IPS-18c (cell line): ENCODE results near the gene PGLYRP1.

Experiments used
- H3K4me3 ChIP-seq: 2 replicates; pipeline ENCODE4 v1.7.0; 2013; ENCODE audit warnings: low read depth, mild to moderate bottlenecking, low read length, moderate library complexity; ENCODE audit not compliant: insufficient read depth
- H3K9me3 ChIP-seq: one replicate; pipeline ENCODE4 v1.6.1; 2013; ENCODE audit warnings: mild to moderate bottlenecking, low read length, moderate library complexity; ENCODE audit not compliant: control insufficient read depth, insufficient read depth

Gene PGLYRP1, protein sequence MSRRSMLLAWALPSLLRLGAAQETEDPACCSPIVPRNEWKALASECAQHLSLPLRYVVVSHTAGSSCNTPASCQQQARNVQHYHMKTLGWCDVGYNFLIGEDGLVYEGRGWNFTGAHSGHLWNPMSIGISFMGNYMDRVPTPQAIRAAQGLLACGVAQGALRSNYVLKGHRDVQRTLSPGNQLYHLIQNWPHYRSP

DNA sequence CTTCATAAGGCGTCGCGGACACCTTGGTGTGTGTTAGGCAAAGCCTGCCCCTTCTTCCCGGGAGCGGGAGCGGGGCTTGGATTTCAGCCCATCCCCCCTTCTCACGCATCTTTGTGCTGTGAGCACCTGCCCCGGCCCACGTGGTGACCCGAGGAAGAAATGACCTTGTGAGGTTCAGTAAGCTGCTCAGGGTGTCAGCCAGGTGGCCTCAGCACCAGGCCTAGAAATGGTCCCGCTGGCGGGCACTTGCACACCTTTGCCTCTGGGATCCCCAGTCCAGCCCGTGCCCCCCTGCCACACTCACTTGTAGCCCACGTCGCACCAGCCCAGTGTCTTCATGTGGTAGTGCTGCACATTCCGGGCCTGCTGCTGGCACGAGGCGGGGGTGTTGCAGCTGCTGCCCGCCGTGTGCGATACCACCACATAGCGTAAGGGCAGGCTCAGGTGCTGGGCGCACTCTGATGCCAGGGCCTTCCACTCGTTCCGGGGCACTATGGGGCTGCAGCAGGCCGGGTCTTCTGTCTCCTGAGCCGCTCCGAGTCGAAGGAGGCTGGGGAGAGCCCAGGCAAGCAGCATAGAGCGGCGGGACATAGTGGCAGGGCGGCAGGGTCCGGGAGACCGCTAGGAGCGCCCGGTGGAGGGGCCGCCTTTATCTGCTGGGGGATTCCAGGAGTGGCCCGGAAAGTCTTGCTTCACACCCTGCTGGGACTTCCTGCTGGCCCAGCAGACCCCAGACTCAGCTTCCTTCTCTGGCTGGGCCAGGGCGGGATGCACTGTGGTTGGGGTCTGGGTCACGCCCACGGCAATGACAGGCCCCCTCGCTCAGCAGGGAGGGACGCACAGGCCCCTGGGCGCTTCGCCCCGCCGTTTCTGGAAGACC, at the start of gene PGLYRP1:
Gene PGLYRP1 (minus strand): TSS at position 623 of the 880 bp plus-strand sequence. CDS start 32 bp downstream, at position 591.
- Histone ChIP-seq H3K4me3 (no peak within 1 kb of the TSS), H3K9me3 (no peaks in the 10 kb centered on the region)

DNA sequence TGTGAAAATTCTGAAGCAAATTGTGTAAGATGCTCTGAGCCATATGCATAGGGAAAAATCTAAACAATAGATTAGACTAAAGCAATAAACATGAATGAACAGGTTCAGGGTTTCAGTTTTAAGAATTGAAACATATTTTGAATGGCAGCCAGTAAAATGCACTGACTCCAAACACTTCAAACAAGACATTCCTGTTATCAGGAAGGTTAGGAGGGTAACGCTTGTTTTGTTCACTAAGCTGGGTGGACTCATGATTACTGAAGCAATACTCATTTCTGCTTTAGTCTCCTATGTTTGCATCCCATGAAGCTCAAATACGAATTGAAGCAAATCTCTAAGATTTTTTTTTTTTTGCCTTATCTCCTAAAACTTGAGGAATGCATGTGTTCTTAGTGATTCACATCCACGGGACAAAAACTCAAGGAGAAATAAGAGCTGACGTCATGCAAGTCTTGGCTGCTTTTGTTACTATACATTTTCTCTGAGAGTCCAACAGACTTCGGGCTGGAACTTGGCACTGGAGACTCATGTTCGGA, 47.0 kb upstream of the PGLYRP1 start:
- H3K4me3 ChIP-seq = no peak overlapping the region
- peaks cover 2% of the 10 kb centered on the region for H3K9me3 ChIP-seq

DNA sequence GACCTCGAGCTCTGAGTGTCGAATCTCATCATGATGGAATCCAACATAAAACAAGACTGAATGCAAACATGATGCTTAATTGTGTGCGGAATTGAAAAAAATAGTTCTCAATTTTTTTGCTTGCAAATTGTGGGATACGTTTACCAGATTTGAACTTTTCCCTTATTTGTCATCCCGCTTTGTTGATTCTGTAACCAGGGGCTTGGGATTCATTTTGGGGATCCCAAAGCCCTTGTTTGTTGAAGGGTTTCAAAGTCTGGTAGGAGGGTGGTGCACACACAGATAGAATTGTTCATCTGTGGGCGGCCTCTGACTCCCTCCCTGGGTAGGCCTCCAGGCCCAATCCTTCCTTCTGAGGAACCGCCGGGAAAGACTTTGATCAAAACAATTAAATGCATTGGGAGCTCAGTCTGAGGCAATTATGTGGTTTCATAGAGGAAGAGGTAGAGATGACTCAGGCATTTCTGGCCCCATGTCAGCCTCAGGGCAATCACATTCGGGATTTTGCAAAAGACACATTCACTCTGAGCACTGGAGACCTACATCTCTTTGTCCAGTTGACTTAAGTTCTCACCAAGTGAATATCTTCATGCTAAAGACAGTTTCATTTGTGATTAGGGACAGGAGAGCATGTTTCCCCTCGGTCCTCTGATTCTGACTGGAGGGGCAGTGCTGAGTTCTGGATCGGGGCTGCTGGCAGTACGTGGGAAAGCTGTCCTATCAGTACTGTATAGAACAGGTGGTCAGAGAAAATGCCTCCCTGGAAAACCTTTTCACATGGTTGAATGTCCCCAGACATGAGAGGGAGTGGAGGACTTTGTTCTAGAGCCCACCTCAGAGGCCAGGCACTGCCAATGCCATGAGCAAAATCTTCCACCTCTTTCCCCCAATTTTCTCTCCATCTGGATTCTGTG, 45.7 kb upstream of the PGLYRP1 start:
- no peak overlapping the region for H3K4me3 ChIP-seq
- H3K9me3 ChIP-seq = peaks cover 2% of the 10 kb centered on the region

DNA sequence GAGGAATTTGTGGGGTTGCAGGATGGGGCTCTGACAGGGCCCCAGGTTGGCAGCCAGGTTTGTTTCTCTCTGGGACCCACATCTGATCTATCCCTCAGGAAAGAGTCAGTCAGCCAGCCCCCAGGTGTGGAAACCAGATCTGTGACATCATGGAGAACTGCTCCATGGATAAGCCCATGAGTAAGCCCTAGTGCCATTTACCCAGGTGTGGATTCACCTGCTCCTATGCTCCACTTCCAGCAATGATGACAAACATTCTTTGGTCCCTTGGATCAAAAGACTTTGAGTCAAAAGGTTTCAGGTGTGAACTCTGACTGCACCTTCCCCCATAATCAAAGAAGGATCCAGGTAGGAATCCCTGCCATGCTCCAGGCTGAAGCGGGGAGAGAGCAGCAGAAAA, 44.8 kb upstream of the PGLYRP1 start:
- H3K9me3 ChIP-seq = peaks cover 1% of the 10 kb centered on the region
- no peak overlapping the region for H3K4me3 ChIP-seq

DNA sequence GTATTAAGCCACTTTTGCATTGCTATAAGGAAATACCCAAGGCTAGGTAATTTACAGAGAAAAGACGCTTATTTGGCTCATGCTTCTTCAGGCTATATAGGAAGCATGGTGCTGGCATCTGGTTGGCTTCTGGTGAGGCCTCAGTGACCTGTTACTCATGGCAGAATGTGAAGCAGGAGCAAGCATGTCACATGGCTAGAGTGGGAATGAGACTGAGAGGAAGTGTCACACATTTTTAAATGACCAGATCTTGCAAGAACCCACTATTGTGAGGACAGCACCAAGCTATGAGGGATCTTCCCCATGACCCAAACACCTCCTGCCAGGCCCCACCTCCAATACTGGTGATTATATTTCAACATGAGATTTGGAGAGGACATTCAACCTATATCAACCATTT, 43.6 kb upstream of the PGLYRP1 start:
- Histone ChIP-seq H3K4me3 (no peak overlapping the region), H3K9me3 (no peaks in the 10 kb centered on the region)

DNA sequence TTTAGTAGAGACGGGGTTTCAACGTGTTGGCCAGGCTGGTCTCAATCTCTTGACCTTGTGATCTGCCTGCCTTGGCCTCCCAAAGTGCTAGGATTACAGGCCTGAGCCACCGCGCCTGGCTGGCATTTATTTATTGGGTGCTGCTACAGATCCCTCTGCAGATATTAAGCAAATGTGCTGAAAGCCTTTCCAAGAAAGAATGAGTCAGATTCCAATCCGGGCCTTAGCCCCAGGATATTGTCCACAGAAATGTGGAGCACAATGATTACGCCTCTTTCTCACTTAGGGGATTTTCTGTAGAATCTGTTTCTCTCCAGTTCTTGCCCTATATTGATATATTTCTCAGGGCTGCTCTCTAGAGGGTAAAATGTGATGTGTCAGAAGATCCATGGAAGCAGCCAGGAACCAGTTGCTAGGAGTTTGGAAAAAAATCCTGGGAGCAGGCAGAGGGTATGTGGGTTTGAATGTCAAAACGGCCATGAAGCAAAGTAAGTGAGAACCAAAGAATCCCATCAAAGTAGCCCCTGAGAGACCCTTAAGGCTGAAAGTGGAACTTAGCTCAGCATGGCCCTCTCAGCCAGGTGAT, 42.7 kb upstream of the PGLYRP1 start:
- H3K9me3 ChIP-seq = no peaks in the 10 kb centered on the region

DNA sequence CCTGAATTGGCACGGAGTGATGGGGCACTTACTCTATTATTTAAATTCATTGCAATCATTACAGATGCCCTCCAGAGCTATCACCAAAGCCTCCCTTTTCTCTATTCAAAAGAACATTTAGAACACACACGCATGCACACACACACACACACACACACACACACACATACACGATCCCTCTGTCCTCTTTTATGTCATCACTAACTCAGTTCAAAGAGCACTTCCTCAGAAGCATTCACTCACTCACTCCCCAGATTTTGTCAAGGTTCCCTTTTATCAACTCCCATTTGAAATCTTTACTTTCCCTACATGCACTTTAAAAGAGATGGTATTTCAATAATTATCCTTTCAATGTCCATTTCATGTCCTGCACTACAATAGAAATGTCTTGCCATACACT, 40.3 kb upstream of the PGLYRP1 start:
- no peak overlapping the region for H3K4me3 ChIP-seq
- peaks cover 3% of the 10 kb centered on the region for H3K9me3 ChIP-seq

More for the DNA sequence above, 42.7 kb upstream of the PGLYRP1 start:
- no peak overlapping the region for H3K4me3 ChIP-seq

DNA sequence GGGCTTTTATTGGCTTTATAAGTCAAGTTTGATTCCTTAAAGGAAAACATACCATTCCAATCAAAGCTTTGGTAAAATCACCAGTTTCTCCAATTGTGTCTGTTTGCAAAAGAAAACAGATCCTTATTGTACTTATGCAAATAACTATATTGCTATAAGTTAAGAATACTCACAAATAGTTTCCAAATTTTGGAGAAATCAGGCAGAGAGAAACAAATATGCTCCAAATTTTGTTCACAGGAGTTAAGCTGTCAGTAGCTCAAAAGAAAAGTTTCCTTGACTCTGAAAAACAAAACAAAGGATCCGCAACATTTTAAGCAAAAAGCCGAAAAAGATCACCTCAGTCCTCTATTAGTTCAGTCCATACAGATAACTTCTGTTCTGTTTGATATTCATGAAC, 37.2 kb upstream of the PGLYRP1 start:
- Histone ChIP-seq H3K4me3 (no peak overlapping the region), H3K9me3 (peaks cover 3% of the 10 kb centered on the region)

DNA sequence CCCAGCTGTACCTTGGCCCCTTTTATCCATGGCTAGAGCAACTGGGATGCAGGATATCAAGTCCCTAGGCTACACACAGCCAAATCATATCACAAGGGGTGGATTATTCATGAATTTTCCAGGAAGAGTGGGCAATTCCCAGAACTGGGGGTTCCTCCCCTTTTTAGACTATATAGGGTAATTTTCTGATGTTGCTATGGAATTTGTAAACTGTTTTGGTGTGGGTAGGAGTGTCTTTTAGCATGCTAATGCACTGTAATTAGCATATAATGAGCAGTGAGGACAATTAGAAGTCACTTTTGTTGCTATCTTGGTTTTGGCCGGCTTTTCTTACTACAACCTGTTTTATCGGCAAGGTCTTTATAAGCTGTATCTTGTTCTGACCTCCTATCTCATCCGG, 35.9 kb upstream of the PGLYRP1 start:
- no peak overlapping the region for H3K4me3 ChIP-seq
- H3K9me3 ChIP-seq = peaks cover 3% of the 10 kb centered on the region

DNA sequence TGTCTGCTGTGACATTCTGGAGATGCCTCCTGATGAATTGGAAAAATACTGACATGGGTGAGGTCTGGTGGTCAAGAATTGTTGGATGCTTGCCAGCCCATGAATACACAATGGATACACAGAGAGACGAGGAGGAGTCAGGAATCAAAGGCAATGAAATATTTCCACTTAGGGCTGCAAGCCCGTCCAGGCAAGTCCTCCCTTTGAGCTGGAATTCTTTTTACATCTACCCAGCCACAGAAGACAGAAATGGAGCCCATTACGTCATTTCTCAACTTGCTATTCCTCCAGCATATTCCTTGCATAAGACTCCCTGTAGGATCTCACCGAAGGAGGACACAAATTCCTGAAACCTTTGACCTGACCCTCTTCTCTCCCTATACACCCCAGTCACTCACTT, 33.7 kb upstream of the PGLYRP1 start:
- Histone ChIP-seq H3K4me3 (no peak overlapping the region), H3K9me3 (peaks cover 3% of the 10 kb centered on the region)

DNA sequence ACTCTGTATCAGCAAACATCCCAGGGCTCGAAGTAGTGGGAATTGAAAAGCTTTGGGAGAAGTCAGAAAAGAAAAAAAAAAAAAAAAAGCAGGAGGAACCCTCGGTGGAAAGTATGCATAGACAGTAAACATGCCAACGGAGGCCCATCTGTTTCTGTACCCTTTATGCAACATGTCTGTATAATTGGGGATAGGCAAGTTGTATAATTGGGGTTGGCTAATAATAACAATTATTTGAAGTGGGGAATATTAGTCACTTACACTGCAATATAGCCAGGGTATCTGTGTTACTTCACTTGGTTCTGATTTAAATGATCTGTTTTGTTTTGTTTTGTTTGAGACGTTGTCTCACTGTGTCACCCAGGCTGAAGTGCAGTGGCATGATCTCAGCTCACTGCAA, 30.0 kb upstream of the PGLYRP1 start:
- Histone ChIP-seq H3K9me3 (peaks cover 4% of the 10 kb centered on the region), H3K4me3 (no peak overlapping the region)

DNA sequence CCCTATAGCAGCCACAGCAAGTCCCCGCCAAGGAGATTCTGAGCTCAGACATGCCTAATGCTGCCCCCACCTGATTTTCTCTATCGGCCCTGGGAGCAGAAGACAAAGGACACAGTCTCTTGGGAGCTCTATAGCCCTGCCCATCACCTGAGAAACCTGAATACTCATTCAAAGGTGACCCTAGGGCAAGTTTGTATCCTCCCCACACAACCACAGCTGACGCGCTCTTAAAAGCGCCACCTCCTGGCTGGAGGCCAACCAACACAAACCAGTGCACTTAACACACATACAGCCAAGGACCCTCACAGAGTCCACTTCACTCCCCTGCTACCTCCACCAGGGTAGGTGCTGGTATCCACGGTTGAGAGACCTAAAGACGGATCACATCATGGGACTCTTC, 26.7 kb upstream of the PGLYRP1 start:
- Histone ChIP-seq H3K9me3 (peaks cover 4% of the 10 kb centered on the region), H3K4me3 (peak overlapping the region; percentile 20; the same call in 1 of the 2 replicates)

DNA sequence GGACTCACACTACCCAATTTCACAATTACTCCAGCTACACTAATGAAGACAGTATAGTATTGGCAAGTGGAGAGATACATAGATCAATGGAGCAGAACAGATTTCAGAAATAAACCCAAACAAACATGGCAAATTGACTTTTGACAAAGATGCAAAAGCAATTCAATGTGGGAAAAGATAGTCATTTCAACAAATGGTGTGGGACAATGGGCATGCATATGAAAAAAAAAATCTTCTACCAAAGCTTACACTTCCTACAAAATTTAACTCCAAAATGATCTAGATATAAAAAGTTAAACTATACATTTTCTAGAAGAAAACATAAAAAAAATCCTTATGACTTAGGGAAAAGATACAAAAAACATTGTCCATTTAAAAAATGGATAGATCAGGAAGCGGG, 20.7 kb upstream of the PGLYRP1 start:
- Histone ChIP-seq H3K4me3 (no peak overlapping the region), H3K9me3 (peaks cover 9% of the 10 kb centered on the region)

DNA sequence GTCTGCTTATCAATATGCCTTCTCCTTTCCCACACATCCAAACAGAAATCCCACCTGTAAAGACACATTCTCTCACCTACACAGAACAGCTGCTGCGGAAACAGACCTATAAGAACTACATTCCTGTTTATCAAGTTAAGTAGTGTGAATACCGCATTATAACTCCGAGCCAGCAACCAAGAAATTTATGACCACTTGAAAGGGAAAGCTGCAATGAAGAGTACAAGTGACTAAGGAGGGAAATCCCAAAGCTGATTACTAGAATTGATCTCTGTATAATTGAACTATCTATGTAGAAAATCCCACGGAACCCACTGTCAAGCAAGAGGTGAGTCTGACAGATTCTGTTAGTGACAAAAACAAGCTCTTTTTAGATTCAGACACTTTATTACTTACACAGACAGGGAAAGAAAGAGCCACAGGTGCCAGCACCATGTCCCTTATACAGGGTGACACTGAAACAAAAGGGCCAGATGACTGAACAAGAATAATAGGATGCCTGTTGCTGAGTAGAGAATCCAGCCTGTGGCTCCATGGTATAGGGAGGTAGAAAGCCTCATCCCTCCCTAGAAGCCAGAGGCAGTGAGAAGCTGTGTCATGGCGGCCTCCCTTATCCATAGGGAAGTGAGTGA, 19.5 kb upstream of the PGLYRP1 start:
- Histone ChIP-seq H3K4me3 (no peak overlapping the region), H3K9me3 (peaks cover 7% of the 10 kb centered on the region)

DNA sequence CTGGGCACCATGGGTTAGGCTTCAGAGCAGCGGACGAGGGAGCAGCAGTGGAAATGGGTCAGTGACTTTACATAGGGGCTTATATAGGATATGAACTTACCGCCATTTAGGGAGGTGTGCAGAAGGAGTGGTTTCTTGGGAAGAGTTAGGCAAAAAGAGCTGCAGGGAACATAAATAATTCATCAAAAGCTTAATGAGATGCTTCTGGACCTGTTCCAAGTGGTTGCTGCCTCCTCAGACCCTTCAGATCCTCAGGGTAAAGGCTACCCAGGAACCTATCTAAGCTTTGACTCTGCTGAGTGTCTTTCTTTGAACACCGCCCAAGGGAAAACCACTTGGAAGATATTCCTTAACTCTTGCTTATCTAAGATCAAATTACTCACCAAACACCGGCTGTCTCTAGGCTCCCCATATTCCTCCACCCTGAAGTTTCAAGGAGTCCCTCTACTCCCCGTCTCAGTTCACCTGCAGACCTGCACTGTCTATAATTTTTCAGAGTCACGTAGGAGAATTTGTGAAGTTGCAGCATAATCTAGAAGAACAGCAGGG, 18.2 kb upstream of the PGLYRP1 start, which contains the start of gene IGFL4:
Gene IGFL4 (minus strand): TSS at position 51 of the 549 bp plus-strand sequence. CDS start 40 bp downstream, at position 11.
- Histone ChIP-seq H3K4me3 (no peak within 1 kb of the TSS), H3K9me3 (peaks cover 7% of the 10 kb centered on the region)

DNA sequence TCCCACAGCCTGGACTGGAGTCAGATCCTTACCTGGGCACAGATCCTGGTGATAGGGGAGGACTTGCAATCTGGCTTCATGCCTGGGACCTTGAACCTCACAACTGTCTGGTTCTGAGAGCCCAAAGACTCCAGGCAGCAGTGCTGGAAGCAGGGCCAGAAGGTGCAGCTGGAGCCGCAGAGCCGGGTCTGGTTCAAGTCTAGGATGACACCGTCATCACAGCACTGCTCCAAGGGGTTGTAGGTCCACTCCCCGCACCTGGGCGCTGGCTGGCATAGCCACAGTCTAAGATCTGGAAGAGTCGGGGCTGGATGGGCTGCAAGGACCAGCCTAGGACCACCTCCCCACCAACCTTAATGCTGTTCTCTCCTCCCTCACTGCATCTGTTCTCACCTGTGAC, 17.3 kb upstream of the PGLYRP1 start:
- Histone ChIP-seq H3K9me3 (peaks cover 7% of the 10 kb centered on the region), H3K4me3 (no peak overlapping the region)
